Fibroblast of villous mesenchyme (primary cell): Measurements from ENCODE around the gene ADCY3. TPM values are rescaled to one million over a fixed set of nuclear protein-coding genes. Genes with fewer than 3 reads are reported as not detected.
A peak's percentile ranks its signal among the peaks of the same experiment; 100 is the strongest.
"Not testable (repeated sequence)": the region's sequence is repeated elsewhere in the genome, so short reads cannot be mapped to it uniquely, and the experiment has no call there.

Source experiments
- DNase-seq: peaks from one replicate; pipeline ENCODE4 v3.0.0-alpha.2; 2010; ENCODE audit warnings: low read depth
- H3K4me3 ChIP-seq: 2 replicates; pipeline ENCODE4 v1.5.1; 2011; ENCODE audit warnings: low read depth, mild to moderate bottlenecking, low read length
- total RNA-seq: library from RNA; depleted of rRNA; stranded (reverse); fragments of >200 nt; gene quantifications from 2 replicates; pipeline ENCODE4 v1.2.3, GENCODE V29; 2012
- TF ChIP-seq, protein P1 (sequence below): IDR thresholded peaks from 2 replicates; pipeline ENCODE4 v1.5.1; 2012; ENCODE audit warnings: low read depth, mild to moderate bottlenecking, low read length; ENCODE audit not compliant: insufficient read depth

Gene ADCY3
- total RNA-seq, 1 donor, result 43.2 TPM

DNA sequence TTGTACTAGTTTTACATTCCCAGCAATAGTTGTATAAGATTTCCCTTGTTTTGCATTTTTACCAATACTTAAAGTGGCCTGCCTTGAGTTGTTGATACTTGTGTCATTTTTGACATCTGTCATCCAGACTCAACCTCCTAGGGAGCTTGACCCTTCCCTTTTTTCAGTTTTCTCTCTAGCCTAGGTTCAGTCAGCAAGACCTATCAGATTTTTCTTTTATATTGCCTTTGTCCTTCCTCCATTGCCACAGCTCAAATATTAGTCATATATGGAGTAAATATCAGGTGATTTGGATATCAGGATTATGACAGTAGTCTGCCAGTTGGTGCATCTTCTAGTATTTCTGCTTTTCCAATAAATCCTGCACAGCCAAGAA is 113.4 kb downstream of the ADCY3 start:
- DNase-seq, result no peak
- TF ChIP-seq, protein P1, sequence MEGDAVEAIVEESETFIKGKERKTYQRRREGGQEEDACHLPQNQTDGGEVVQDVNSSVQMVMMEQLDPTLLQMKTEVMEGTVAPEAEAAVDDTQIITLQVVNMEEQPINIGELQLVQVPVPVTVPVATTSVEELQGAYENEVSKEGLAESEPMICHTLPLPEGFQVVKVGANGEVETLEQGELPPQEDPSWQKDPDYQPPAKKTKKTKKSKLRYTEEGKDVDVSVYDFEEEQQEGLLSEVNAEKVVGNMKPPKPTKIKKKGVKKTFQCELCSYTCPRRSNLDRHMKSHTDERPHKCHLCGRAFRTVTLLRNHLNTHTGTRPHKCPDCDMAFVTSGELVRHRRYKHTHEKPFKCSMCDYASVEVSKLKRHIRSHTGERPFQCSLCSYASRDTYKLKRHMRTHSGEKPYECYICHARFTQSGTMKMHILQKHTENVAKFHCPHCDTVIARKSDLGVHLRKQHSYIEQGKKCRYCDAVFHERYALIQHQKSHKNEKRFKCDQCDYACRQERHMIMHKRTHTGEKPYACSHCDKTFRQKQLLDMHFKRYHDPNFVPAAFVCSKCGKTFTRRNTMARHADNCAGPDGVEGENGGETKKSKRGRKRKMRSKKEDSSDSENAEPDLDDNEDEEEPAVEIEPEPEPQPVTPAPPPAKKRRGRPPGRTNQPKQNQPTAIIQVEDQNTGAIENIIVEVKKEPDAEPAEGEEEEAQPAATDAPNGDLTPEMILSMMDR, result no peak
- no peak overlapping the region for H3K4me3 ChIP-seq

DNA sequence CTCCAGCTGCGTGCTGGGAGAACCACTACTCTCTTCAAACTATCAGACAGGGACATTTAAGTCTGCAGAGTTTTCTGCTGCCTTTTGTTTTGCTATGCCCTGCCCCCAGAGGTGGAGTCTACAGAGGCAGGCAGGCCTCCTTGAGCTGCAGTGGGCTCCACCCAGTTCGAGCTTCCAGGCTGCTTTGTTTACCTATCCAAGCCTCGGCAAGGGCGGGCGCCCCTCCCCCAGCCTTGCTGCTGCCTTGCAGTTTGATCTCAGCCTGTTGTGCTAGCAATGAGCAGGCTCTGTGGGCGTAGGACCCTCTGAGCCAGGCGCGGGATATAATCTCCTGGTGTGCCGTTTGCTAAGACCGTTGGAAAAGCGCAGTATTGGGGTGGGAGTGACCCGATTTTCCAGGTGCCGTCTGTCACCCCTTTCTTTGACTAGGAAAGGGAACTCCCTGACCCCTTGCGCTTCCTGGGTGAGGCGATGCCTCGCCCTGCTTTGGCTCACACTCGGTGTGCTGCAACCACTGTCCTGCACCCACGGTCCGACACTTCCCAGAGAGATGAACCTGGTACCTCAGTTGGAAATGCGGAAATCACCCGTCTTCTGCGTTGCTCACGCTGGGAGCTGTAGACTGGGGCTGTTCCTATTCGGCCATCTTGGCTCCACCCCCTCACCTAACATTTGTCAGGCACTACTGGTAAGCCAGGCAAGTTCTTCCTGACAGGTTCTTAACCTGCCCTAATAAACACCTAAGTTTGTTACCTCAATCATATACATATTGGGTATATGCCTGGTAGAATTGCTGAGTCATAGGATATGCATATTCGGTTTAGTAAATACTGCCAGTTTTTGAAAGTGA is 114.0 kb downstream of the ADCY3 start:
- DNase-seq, H3K4me3 ChIP-seq: not testable (repeated sequence)

DNA sequence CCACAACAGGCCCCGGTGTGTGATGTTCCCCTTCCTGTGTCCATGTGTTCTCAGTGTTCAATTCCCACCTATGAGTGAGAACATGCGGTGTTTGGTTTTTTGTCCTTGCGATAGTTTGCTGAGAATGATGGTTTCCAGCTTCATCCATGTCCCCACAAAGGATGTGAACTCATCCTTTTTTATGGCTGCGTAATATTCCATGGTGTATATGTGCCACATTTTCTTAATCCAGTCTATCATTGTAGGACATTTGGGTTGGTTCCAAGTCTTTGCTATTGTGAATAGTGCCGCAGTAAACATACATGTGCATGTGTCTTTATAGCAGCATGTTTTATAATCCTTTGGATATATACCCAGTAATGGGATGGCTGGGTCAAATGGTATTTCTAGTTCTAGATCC is 119.5 kb downstream of the ADCY3 start:
- H3K4me3 ChIP-seq, DNase-seq: not testable (repeated sequence)

DNA sequence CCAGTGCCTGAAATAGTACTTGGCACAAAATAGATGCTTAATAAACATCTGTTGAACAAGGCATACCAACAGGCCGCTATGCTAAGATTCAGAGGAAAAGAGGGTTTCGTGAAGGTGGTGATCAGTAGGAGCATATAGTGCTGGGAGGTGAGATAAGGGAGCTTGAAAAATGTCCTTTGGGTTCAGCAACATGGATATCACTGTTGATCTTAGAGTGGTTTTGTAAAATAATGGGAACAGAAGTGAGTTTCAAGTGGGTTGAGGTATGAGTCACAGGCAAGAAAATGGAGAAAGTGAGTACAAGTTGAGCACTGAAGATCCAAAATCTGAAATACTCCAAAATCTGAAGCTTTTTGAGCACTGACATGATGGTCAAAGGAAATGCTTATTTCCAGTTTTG is 122.4 kb downstream of the ADCY3 start:
- DNase-seq, result no peak
- H3K4me3 ChIP-seq, result no peak overlapping the region
- TF ChIP-seq, protein P1, result no peak

DNA sequence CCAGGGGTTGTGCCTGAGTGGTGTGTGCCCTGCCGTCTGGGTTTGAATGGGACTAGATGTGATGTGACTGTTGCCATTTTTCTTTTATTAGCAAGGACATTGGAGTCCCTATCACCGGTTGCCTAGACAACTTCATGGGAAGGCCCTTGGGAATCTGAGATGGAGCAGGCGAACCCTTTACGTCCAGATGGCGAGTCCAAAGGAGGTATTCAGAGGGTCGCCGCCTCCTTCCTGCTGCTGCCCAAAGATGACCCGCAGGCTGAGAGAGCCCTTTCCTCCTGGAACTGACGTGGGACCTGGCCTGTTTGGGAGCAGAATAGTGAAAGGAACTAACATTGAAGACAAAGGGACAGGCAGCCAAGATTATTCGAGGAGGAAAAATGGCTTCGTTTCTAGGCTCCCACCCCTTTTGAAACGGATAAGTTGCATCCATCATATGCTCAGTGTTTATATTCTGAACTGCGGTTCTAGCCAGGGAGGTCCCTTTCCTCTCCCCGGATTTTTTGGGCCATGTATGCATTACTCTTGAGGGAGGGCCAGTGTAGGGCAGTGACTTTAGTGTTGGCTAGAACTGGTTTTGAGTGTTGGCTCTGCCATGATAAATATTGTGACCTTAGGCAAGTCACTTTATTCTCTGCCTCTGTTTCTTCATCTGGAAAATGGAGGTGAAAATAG is 126.1 kb downstream of the ADCY3 start:
- peak overlapping the region; percentile 83 for H3K4me3 ChIP-seq
- TF ChIP-seq, protein P1, result no peak
- DNase-seq, result peak; percentile 51

DNA sequence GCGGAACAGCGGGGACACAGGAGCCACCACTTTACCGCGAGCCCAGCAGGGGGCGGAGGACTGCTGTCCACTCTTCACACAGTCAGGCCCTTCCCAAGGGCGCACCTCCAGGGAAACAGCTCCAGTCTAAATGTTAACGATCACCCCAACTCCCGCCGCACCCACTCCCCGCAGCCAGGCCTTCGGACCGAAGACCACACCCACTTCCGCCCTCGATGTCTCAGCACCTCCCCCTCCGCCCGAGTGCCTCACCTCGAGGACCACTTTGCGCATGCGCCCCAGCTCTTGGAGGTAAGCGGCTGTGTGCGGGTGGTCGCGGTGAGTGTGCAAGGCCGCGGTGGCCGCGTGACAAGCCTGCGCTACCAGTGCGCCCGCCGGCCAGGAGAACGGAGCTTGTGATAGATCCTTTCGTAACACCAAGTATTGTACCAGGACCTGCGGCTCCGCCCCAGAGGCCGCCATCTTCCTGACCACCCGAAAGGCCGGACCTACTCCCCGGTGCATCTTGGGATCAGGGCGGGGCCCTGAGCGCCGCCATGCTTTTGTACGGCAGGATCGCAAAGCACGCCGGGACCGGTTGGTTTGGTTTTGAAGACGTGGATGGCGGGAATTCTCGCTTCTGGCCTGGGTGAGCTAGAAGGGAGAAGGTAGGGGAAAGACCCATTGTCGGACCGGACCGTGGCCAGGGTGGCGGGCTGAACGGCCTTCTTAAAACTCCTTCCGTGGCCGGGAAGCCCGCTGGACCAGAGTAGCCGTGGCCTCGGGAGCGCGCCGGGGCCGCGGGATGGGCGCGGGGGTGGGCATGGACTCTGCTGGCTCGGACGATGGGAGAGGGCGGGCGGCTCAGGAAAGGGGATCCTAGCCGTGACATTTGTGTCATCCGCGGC is 126.9 kb downstream of the ADCY3 start, which contains the start of the genes CENPO and PTRHD1:
Gene CENPO, plus strand, starts transcription at position 552 of the 887 bp plus-strand sequence. CDS start 495 bp downstream, outside the sequence.
Gene PTRHD1, minus strand, starts transcription at position 518 of the 887 bp plus-strand sequence. Its CDS starts 14 bp downstream, at position 504.
- peak; percentile 97 for DNase-seq
- TF ChIP-seq, protein P1, result peak; percentile 68
- H3K4me3 ChIP-seq, result peak within 1 kb of the TSS; percentile 83

DNA sequence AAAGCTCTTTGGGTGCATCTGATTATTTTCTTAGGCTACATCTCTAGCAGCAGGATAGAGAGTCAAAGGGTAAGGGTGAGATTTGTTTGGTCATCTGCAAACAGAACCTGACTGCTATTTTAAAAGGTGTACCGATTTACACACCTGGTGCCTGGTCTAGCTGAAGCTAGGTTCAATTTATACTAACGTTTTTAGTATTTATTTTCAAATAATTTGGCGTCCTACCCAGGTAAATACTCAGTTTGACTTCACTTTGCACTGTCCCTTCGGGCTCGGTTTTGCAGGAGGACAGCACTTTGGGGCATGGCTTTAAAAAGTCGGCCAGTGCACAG is 127.5 kb downstream of the ADCY3 start:
- H3K4me3 ChIP-seq, result peak overlapping the region; percentile 83
- no peak for DNase-seq
- TF ChIP-seq, protein P1, result no peak
